OCI-LY1 (cell line): ENCODE data around the gene FAM110A.

Experiments
- H2AFZ ChIP-seq: fragments of 200-600 bp; sonication (generic), shearing (Covaris generic); 2 replicates; pipeline ENCODE4 v1.6.0; 2014; ENCODE audit warnings: antibody characterized with exemption, mild to moderate bottlenecking, low read length
- H3F3A ChIP-seq: fragments of 200-600 bp; sonication (generic), shearing (Covaris generic); 2 replicates; pipeline ENCODE4 v1.6.0; 2014; ENCODE audit warnings: mild to moderate bottlenecking, antibody characterized with exemption, low read length, moderate library complexity; ENCODE audit not compliant: insufficient read depth
- H3K27ac ChIP-seq: fragments of 200-600 bp; sonication (generic); 2 replicates; pipeline ENCODE4 v1.5.1; 2014; ENCODE audit warnings: low read length, mixed run types, mild to moderate bottlenecking, low read depth; ENCODE audit not compliant: poor library complexity, severe bottlenecking
- H3K27me3 ChIP-seq: fragments of 200-600 bp; sonication (generic); 2 replicates; pipeline ENCODE4 v1.6.0; 2014; ENCODE audit warnings: antibody characterized with exemption, mild to moderate bottlenecking, low read length, moderate library complexity; ENCODE audit not compliant: insufficient read depth
- H3K36me3 ChIP-seq: fragments of 200-600 bp; sonication (generic); 2 replicates; pipeline ENCODE4 v1.6.1; 2014; ENCODE audit warnings: mild to moderate bottlenecking, antibody characterized with exemption, low read length, moderate library complexity, mixed read lengths; ENCODE audit not compliant: insufficient read depth
- H3K4me1 ChIP-seq: fragments of 200-600 bp; sonication (generic); 2 replicates; pipeline ENCODE4 v1.5.1; 2014; ENCODE audit warnings: mild to moderate bottlenecking, low read length, moderate library complexity; ENCODE audit not compliant: insufficient read depth, severe bottlenecking
- H3K4me2 ChIP-seq: fragments of 200-600 bp; sonication (generic), shearing (Covaris generic); 2 replicates; pipeline ENCODE4 v1.6.1; 2014; ENCODE audit warnings: low read length
- H3K4me3 ChIP-seq: fragments of 200-600 bp; sonication (generic); 2 replicates; pipeline ENCODE4 v1.5.1; 2014; ENCODE audit warnings: low read length, low read depth, mild to moderate bottlenecking, mixed read lengths; ENCODE audit not compliant: poor library complexity, severe bottlenecking
- H3K79me2 ChIP-seq: fragments of 200-600 bp; shearing (Covaris generic); 2 replicates; pipeline ENCODE4 v1.6.1; 2016; ENCODE audit warnings: mixed run types, low read length, mixed read lengths; ENCODE audit not compliant: insufficient read depth
- H3K9ac ChIP-seq: fragments of 200-600 bp; sonication (generic), shearing (Covaris generic); 2 replicates; pipeline ENCODE4 v1.6.1; 2014; ENCODE audit warnings: mild to moderate bottlenecking, low read length, mixed read lengths
- H3K9me2 ChIP-seq: fragments of 200-600 bp; sonication (generic), shearing (Covaris generic); 2 replicates; pipeline ENCODE4 v1.6.1; 2014; ENCODE audit warnings: low read depth, mild to moderate bottlenecking, low read length, mixed read lengths
- H3K9me3 ChIP-seq: fragments of 200-600 bp; shearing (Covaris generic); 2 replicates; pipeline ENCODE4 v1.6.1; 2014; ENCODE audit warnings: low read length, mixed read lengths
- H4K20me1 ChIP-seq: fragments of 200-600 bp; sonication (generic), shearing (Covaris generic); 2 replicates; pipeline ENCODE4 v1.6.0; 2016; ENCODE audit warnings: mild to moderate bottlenecking, low read length; ENCODE audit not compliant: insufficient read depth
- CTCF ChIP-seq: fragments of 200-600 bp; sonication (generic), shearing (Covaris generic); IDR thresholded peaks from 2 replicates; pipeline ENCODE4 v1.5.1; 2017; ENCODE audit warnings: mild to moderate bottlenecking, antibody characterized with exemption, low read length, moderate library complexity, mixed read lengths
- EZH2 ChIP-seq: fragments of 200-600 bp; sonication (generic), shearing (Covaris generic); IDR thresholded peaks from 2 replicates; pipeline ENCODE4 v1.8.0; 2017; ENCODE audit warnings: borderline replicate concordance, mixed run types, mild to moderate bottlenecking, antibody characterized with exemption, low read length, moderate library complexity, mixed read lengths

The FAM110A gene

GRCh38 chr20:854601-855000, 21.1 kb downstream of the FAM110A start:
- H3F3A ChIP-seq: no peaks in the 10 kb centered on the region
- H4K20me1 ChIP-seq: no peaks in the 10 kb centered on the region
- no peaks in the 10 kb centered on the region for H3K27me3 ChIP-seq
- no peak overlapping the region for H3K4me2 ChIP-seq
- H3K9me2 ChIP-seq: no peaks in the 10 kb centered on the region
- H3K4me3 ChIP-seq: no peak overlapping the region
- H3K27ac ChIP-seq: no peak overlapping the region
- no peak for TF ChIP-seq EZH2
- no peak for TF ChIP-seq CTCF
- no peaks in the 10 kb centered on the region for H3K36me3 ChIP-seq
- no peaks in the 10 kb centered on the region for H3K79me2 ChIP-seq
- no peaks in the 10 kb centered on the region for H3K4me1 ChIP-seq
- no peak overlapping the region for H3K9ac ChIP-seq
- H2AFZ ChIP-seq: no peak overlapping the region
- no peaks in the 10 kb centered on the region for H3K9me3 ChIP-seq

- H2AFZ ChIP-seq: no peak overlapping the region
- no peaks in the 10 kb centered on the region for H4K20me1 ChIP-seq
These were observed 22.2 kb downstream of the FAM110A start for GRCh38 chr20:855466-856360.

GRCh38 chr20:856361-856775, 22.9 kb downstream of the FAM110A start:
- Histone ChIP-seq H3F3A (no peaks in the 10 kb centered on the region), H3K9me2 (no peaks in the 10 kb centered on the region), H2AFZ (no peak overlapping the region), H3K9me3 (no peaks in the 10 kb centered on the region), H3K36me3 (no peaks in the 10 kb centered on the region), H4K20me1 (no peaks in the 10 kb centered on the region), H3K27ac (no peak overlapping the region), H3K79me2 (no peaks in the 10 kb centered on the region), H3K27me3 (no peaks in the 10 kb centered on the region), H3K4me3 (no peak overlapping the region), H3K4me2 (no peak overlapping the region), H3K9ac (no peak overlapping the region), H3K4me1 (no peaks in the 10 kb centered on the region)
- TF ChIP-seq EZH2 (no peak), CTCF (no peak)

More at GRCh38 chr20:855466-856360, 22.2 kb downstream of the FAM110A start:
- no peaks in the 10 kb centered on the region for H3K9me2 ChIP-seq
- no peak overlapping the region for H3K9ac ChIP-seq
- no peak overlapping the region for H3K4me3 ChIP-seq
- no peaks in the 10 kb centered on the region for H3K27me3 ChIP-seq
- TF ChIP-seq EZH2 (no peak), CTCF (no peak)
- no peaks in the 10 kb centered on the region for H3K36me3 ChIP-seq
- H3K4me1 ChIP-seq: no peaks in the 10 kb centered on the region
- no peaks in the 10 kb centered on the region for H3K79me2 ChIP-seq
- no peak overlapping the region for H3K4me2 ChIP-seq
- no peaks in the 10 kb centered on the region for H3K9me3 ChIP-seq
- no peaks in the 10 kb centered on the region for H3F3A ChIP-seq
- H3K27ac ChIP-seq: no peak overlapping the region
